ENCODE data around the gene UBE2J2. TPM values are rescaled to one million over a fixed set of nuclear protein-coding genes. Genes with fewer than 3 reads are reported as not detected.

The UBE2J2 gene
- polyA plus RNA-seq, 2 of the 4 experiments (the other 2 are of a cell fraction), result 21.2 to 36.2 TPM

DNA sequence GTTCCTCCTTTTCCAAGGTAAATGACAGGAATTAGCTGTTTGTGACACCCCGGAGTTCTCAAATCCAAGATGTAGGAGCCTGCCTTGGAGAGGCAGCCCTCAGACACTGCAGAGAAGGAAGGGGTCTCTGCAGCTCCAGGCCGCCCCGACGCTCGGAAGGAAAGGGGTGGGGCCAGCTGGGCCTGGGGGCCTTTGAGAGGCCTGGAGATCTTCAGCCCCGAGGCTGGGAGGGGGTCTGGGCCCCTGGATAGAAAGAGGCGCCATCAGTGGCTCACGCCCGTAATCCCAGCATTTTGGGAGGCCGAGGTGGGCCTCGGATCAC is 66.1 kb downstream of the UBE2J2 start:
- DNase-seq (ENCODE audit: low read depth in 1 of 2, low spot score in 1 of 2), result no peak
- H3K4me2 ChIP-seq, result no peak overlapping the region; the same call in 2 of the 3 replicates

DNA sequence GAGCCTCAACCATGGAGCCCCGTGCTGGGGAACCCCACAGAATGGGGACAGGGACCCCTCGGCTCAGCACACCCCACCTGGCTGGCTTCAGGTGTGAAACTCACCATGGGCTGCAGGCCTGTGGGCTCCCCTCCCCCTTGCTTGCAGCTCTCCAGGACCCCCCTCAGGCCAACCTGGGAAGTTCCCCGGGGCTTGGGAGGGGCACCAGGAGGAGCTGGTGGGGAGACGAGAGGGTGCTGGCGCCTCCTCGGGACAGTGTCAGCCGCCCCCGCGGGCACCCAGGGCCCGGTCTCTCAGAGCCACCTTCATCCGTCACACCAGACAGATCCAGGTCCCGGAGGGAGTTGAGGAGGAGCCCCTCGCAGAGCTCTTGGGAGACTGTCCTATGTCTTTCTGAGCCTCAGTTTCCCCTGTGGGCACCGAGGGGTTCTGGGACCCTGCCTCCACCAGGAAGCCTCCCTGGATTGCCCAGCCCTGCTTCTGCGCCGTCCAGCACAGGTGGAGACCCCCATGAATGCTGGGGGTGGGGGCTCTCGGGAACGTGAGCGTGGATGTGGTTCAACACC is 66.6 kb downstream of the UBE2J2 start:
- Histone ChIP-seq H3K4me2 (no peak overlapping the region), H3K4me1 (0 out of 3 replicates have a peak, but pooled peaks cover 3% of the 10 kb centered on the region), H3K27ac (no peak overlapping the region), H3K9me3 (no peaks in the 10 kb centered on the region), H3K4me3 (no peak overlapping the region)
- peak; percentile 78 for TF ChIP-seq ZFP36 (IDR thresholded peaks at IDR 0.05; ENCODE audit: borderline replicate concordance, partially characterized antibody)
- no peak for TF ChIP-seq FOSB (CRISPR knock-in tag; IDR thresholded peaks at IDR 0.05)
- TF ChIP-seq HOXB5 (CRISPR knock-in tag; IDR thresholded peaks at IDR 0.05), result no peak
- TF ChIP-seq HOXA7 (CRISPR knock-in tag; IDR thresholded peaks at IDR 0.05), result no peak
- DNase-seq (ENCODE audit: low read depth in 1 of 2, low spot score in 1 of 2) (no peak), ATAC-seq (no peak), FAIRE-seq (no peak)
- ChIA-PET CTCF (interaction anchor here (0.7 to 3.0 kb wide), 2 partner anchors 20 to 85 kb away, joined by 3 to 12 read pairs; no protein-coding TSS in a partner anchor), POLR2A (no interaction called here)
- 57% methylated on average over 6 of the region's 19 CpGs for WGBS (ENCODE audit: missing lambda C conversion rate)

More for the DNA sequence above, 66.1 kb downstream of the UBE2J2 start:
- Histone ChIP-seq H3K4me1 (0 out of 3 replicates have a peak, but pooled peaks cover 3% of the 10 kb centered on the region), H3K9me3 (no peaks in the 10 kb centered on the region), H3K4me3 (no peak overlapping the region), H3K27ac (no peak overlapping the region)
- POLR2A ChIA-PET, result no interaction called here
- 57% methylated on average over 5 of the region's 11 CpGs for WGBS (ENCODE audit: missing lambda C conversion rate)
- CTCF ChIA-PET, result interaction anchor here (0.6 to 3.0 kb wide), 3 partner anchors 19 to 136 kb away, joined by 3 to 12 read pairs (median 3); no protein-coding TSS in a partner anchor
- FAIRE-seq (no peak), ATAC-seq (no peak)
- no peak for TF ChIP-seq GATA3 (IDR thresholded peaks at IDR 0.05; ENCODE audit: borderline replicate concordance)
- TF ChIP-seq ZFP36 (IDR thresholded peaks at IDR 0.05; ENCODE audit: borderline replicate concordance, partially characterized antibody), result no peak
- no peak for TF ChIP-seq CHD4 (IDR thresholded peaks at IDR 0.05; ENCODE audit: borderline replicate concordance)
- no peak for TF ChIP-seq JUNB (IDR thresholded peaks at IDR 0.05)
- TF ChIP-seq ZNF302 (CRISPR knock-in tag; IDR thresholded peaks at IDR 0.05), result no peak

DNA sequence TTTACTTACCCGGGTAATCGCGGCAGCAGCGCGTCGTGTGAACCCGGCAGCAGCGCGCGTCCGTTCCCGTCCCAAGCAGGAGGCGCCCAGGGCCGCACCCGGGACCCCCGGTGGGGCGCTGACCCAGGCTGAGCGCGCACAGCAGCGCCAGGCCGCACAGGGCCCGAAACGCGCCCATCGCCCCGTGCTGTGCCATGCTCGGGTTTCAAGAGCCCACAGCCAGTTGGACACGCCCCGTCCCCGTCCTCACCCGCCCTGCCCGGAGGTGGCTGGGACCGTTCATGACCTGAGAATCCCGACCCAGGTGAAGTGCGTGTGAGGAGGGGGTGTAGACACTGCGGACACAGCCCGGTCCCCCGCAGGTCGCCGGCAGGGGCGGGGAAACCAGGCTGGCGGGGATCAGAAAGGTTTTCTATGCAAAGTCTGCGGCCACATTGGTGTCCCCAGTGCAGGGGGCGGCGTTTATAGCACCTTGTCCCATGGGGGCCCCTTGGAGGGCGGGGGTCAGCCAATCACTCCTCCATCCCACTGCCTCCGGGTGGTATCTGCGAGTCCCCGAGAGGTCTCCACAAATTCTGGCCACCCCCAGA is 67.2 kb downstream of the UBE2J2 start, which contains the start of gene TNFRSF18:
TSS of gene TNFRSF18 (minus strand) at position 217 of the 590 bp plus-strand sequence. CDS start at position 196, 21 bp downstream.
- 81% methylated on average over 13 of the region's 49 CpGs for WGBS (ENCODE audit: missing lambda C conversion rate)
- FAIRE-seq (no peak), DNase-seq (ENCODE audit: low read depth in 1 of 2, low spot score in 1 of 2) (no peak), ATAC-seq (no peak)
- H3K27ac ChIP-seq, result no peak within 1 kb of the TSS
- H3K4me2 ChIP-seq, result no peak within 1 kb of the TSS
- no peak for TF ChIP-seq BHLHE40 (IDR thresholded peaks at IDR 0.05; ENCODE audit: low read depth, low read length)
- TF ChIP-seq EHMT2 (IDR thresholded peaks at IDR 0.05; ENCODE audit: low read depth), result no peak
- TF ChIP-seq SREBF2 (IDR thresholded peaks at IDR 0.05), result no peak
- TF ChIP-seq HDAC2 (IDR thresholded peaks at IDR 0.05), result no peak
- TF ChIP-seq, protein P1, sequence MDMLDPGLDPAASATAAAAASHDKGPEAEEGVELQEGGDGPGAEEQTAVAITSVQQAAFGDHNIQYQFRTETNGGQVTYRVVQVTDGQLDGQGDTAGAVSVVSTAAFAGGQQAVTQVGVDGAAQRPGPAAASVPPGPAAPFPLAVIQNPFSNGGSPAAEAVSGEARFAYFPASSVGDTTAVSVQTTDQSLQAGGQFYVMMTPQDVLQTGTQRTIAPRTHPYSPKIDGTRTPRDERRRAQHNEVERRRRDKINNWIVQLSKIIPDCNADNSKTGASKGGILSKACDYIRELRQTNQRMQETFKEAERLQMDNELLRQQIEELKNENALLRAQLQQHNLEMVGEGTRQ (IDR thresholded peaks at IDR 0.05), result no peak
- no peak for TF ChIP-seq ZC3H11A (IDR thresholded peaks at IDR 0.05)
- no peak for TF ChIP-seq MAFK (IDR thresholded peaks at IDR 0.05; ENCODE audit: partially characterized antibody)
- no peak for TF ChIP-seq POLR2A (IDR thresholded peaks at IDR 0.05; ENCODE audit: low read length)
- TF ChIP-seq MAZ (IDR thresholded peaks at IDR 0.05; ENCODE audit: borderline replicate concordance, low read depth, low read length), result no peak
- no peak for TF ChIP-seq HOXA7 (CRISPR knock-in tag; IDR thresholded peaks at IDR 0.05)
- TF ChIP-seq CBX8 (IDR thresholded peaks at IDR 0.05), result no peak
- no peak for TF ChIP-seq ZNF302 (CRISPR knock-in tag; IDR thresholded peaks at IDR 0.05)
- no peak for TF ChIP-seq ZFP36 (IDR thresholded peaks at IDR 0.05; ENCODE audit: borderline replicate concordance, partially characterized antibody)
- TF ChIP-seq EP300 (IDR thresholded peaks at IDR 0.05), result no peak
- H3K4me3 ChIP-seq, result no peak within 1 kb of the TSS
- POLR2A ChIA-PET, result no interaction called here
- CTCF ChIA-PET, result interaction anchor here (0.7 to 3.0 kb wide), 2 partner anchors 21 to 85 kb away, joined by 3 to 12 read pairs; no protein-coding TSS in a partner anchor
- H3K4me1 ChIP-seq, result 0 out of 3 replicates have a peak, but pooled peaks cover 3% of the 10 kb centered on the region
- H3K9me3 ChIP-seq, result no peaks in the 10 kb centered on the region

DNA sequence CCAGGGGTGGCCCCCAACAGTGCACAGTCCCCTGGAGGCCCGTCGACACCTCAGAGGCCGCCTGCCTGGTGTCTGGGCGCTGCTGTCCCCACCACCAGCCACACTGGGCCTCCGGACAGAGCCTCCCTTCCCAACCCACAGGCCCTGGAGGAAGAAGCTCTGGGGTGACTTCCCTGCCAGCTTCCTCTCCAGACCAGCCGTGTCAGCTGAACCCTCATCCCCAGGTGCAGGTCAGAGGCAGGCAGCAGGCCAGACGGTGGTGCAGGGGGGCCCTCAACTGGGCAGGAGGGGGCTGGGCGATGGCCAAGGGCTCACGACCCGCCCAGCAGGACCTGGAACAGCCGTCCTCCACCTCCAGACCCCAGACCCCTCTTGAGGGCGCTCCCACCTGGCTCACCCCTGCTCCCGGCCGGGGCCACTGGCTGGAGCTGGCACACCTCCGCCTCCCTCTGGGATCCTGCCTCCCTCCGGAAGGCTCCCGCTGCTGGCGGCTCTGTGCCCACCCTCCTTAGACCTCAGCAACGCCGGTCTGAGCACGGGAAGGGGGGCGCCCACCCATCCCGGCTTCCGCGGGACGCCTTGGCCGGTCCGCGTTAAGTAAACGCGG is 67.8 kb downstream of the UBE2J2 start:
- CTCF ChIA-PET, result interaction anchor here (1.2 kb wide), 1 partner anchor 12 kb away, joined by 3 read pairs; no protein-coding TSS in a partner anchor
- ATAC-seq, result no peak; a peak in 1 of 6 replicates

More for the DNA sequence above, 67.8 kb downstream of the UBE2J2 start:
- POLR2A ChIA-PET, result no interaction called here
- no peak overlapping the region for H3K27ac ChIP-seq
- H3K4me1 ChIP-seq, result peaks cover 3% of the 10 kb centered on the region; the same call in 1 of the 3 replicates
- no peaks in the 10 kb centered on the region for H3K9me3 ChIP-seq
- no peak overlapping the region for H3K4me3 ChIP-seq
- DNase-seq (ENCODE audit: low read depth in 1 of 2, low spot score in 1 of 2), result no peak
- no peak for FAIRE-seq
- TF ChIP-seq CEBPB (IDR thresholded peaks at IDR 0.05) (no peak), RFX5 (IDR thresholded peaks at IDR 0.05) (no peak), ZC3H11A (IDR thresholded peaks at IDR 0.05) (no peak), NR3C1 (IDR thresholded peaks at IDR 0.05) (no peak), GATA3 (IDR thresholded peaks at IDR 0.05; ENCODE audit: borderline replicate concordance) (no peak)
- TF ChIP-seq, protein P2, sequence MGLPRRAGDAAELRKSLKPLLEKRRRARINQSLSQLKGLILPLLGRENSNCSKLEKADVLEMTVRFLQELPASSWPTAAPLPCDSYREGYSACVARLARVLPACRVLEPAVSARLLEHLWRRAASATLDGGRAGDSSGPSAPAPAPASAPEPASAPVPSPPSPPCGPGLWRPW (IDR thresholded peaks at IDR 0.05), result no peak
- WGBS (ENCODE audit: missing lambda C conversion rate), result 77% methylated on average over 9 of the region's 31 CpGs
- no peak overlapping the region for H3K4me2 ChIP-seq
